GM18519 (cell line): ENCODE data around the gene UTP18.
"Not testable (repeated sequence)": the region's sequence is repeated elsewhere in the genome, so short reads cannot be mapped to it uniquely, and the experiment has no call there.

Experiments used
- ATAC-seq: cut with Tn5 transposase; IDR thresholded peaks from one replicate; pipeline ENCODE4 v1.9.1; 2021; ENCODE audit warnings: mild to moderate bottlenecking, moderate library complexity; ENCODE audit not compliant: unreplicated experiment, low FRiP score

Gene UTP18

GRCh38 chr17:51258756-51259563 lies 1.4 kb upstream of the UTP18 start:
- no peak for ATAC-seq

- ATAC-seq: peak; percentile 51
Observed at GRCh38 chr17:51259564-51260236, 646 bp upstream of the UTP18 start, which contains the start of gene MBTD1. MBTD1 (minus strand) TSS chr17:51260049; CDS start chr17:51225161, 34,888 bp downstream.

- ATAC-seq: no peak
Observed at GRCh38 chr17:51261024-51261963, 948 bp downstream of the UTP18 start.

- no peak for ATAC-seq
Observed at GRCh38 chr17:51263006-51263405, 2.7 kb downstream of the UTP18 start.

GRCh38 chr17:51264466-51264865 lies 4.1 kb downstream of the UTP18 start:
- not testable (repeated sequence) for ATAC-seq

- no peak for ATAC-seq
Observed at GRCh38 chr17:51269991-51270390, 9.6 kb downstream of the UTP18 start.

GRCh38 chr17:51270636-51271035 lies 10.3 kb downstream of the UTP18 start:
- no peak for ATAC-seq

- ATAC-seq: no peak
Observed at GRCh38 chr17:51272812-51273211, 12.5 kb downstream of the UTP18 start.

GRCh38 chr17:51275381-51275780 lies 15.0 kb downstream of the UTP18 start:
- ATAC-seq: no peak

GRCh38 chr17:51279183-51279582 lies 18.8 kb downstream of the UTP18 start:
- ATAC-seq: no peak

GRCh38 chr17:51287412-51287811 lies 27.1 kb downstream of the UTP18 start:
- no peak for ATAC-seq

- no peak for ATAC-seq
Observed at GRCh38 chr17:51289696-51290111, 29.4 kb downstream of the UTP18 start.

GRCh38 chr17:51294338-51294737 lies 34.0 kb downstream of the UTP18 start:
- not testable (repeated sequence) for ATAC-seq

GRCh38 chr17:51298508-51299371 lies 38.4 kb downstream of the UTP18 start:
- ATAC-seq: no peak

- ATAC-seq: no peak
Observed at GRCh38 chr17:51299859-51300258, 39.5 kb downstream of the UTP18 start.

- no peak for ATAC-seq
Observed at GRCh38 chr17:51305182-51305581, 44.8 kb downstream of the UTP18 start.

GRCh38 chr17:51312003-51312402 lies 51.7 kb downstream of the UTP18 start:
- ATAC-seq: not testable (repeated sequence)

GRCh38 chr17:51319186-51319585 lies 58.8 kb downstream of the UTP18 start:
- ATAC-seq: no peak

- peak; percentile 77 for ATAC-seq
Observed at GRCh38 chr17:51322390-51323029, 62.2 kb downstream of the UTP18 start.
